ENCODE data around the gene LZTR1. TPM values are rescaled to one million over a fixed set of nuclear protein-coding genes. Genes with fewer than 3 reads are reported as not detected.

Gene LZTR1
- total RNA-seq, 2 donors from 2014 or later: 31.6 to 61.7 TPM

GRCh38 chr22:21022507-21022906, 40.4 kb downstream of the LZTR1 start:
- DNase-seq: no peak
- no peak overlapping the region for H3K27ac ChIP-seq
- H3K9ac ChIP-seq (ENCODE audit: low read depth in 2 of 2, low read length in 2 of 2): no peak overlapping the region
- H3K27me3 ChIP-seq: no peaks in the 10 kb centered on the region
- H3K9me3 ChIP-seq: no peaks in the 10 kb centered on the region
- H3K4me3 ChIP-seq: no peak overlapping the region
- intact Hi-C loops (cut with DNase I): no loop called here
- no peak for TF ChIP-seq CTCF (IDR thresholded peaks at IDR 0.05)
- no peaks in the 10 kb centered on the region for H3K4me1 ChIP-seq
- H3K36me3 ChIP-seq: no peaks in the 10 kb centered on the region

DNA sequence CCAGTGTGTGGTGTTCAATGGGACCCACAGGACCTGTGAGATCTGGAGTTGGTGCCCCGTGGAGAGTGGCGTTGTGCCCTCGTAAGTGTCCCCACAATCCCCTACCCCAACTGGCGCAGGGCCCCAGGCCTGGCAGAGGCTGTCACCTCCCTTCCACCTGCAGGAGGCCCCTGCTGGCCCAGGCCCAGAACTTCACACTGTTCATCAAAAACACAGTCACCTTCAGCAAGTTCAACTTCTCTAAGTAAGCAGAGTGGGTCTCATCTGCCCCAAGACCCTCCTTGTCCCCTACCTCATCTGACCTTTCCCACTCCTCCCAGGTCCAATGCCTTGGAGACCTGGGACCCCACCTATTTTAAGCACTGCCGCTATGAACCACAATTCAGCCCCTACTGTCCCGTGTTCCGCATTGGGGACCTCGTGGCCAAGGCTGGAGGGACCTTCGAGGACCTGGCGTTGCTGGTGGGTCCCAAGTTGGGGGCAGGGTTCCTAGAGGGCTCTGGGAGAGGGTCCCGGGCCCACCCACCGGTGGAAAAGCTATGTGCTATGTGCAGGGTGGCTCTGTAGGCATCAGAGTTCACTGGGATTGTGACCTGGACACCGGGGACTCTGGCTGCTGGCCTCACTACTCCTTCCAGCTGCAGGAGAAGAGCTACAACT, 41.0 kb downstream of the LZTR1 start:
- no peak for TF ChIP-seq CTCF (IDR thresholded peaks at IDR 0.05)
- Histone ChIP-seq H3K4me3 (no peak overlapping the region), H3K36me3 (no peaks in the 10 kb centered on the region), H3K27me3 (no peaks in the 10 kb centered on the region), H3K9ac (ENCODE audit: low read depth in 2 of 2, low read length in 2 of 2) (no peak overlapping the region), H3K27ac (no peak overlapping the region), H3K4me1 (no peaks in the 10 kb centered on the region), H3K9me3 (no peaks in the 10 kb centered on the region)
- no peak for DNase-seq
- intact Hi-C loops (cut with DNase I): no loop called here

- Histone ChIP-seq H3K4me1 (no peaks in the 10 kb centered on the region), H3K36me3 (no peaks in the 10 kb centered on the region), H3K27ac (no peak overlapping the region), H3K4me3 (no peak overlapping the region), H3K9ac (ENCODE audit: low read depth in 2 of 2, low read length in 2 of 2) (no peak overlapping the region), H3K9me3 (no peaks in the 10 kb centered on the region), H3K27me3 (no peaks in the 10 kb centered on the region)
- no peak for DNase-seq
- intact Hi-C loops (cut with DNase I): no loop called here
- TF ChIP-seq CTCF (IDR thresholded peaks at IDR 0.05): no peak
Measured at GRCh38 chr22:21025266-21025665, 43.2 kb downstream of the LZTR1 start.

- H3K9me3 ChIP-seq: no peaks in the 10 kb centered on the region
- TF ChIP-seq CTCF (IDR thresholded peaks at IDR 0.05): no peak
- no peaks in the 10 kb centered on the region for H3K27me3 ChIP-seq
- H3K27ac ChIP-seq: no peak overlapping the region
- no peak for DNase-seq
- no peak overlapping the region for H3K4me3 ChIP-seq
- H3K4me1 ChIP-seq: no peaks in the 10 kb centered on the region
- H3K9ac ChIP-seq (ENCODE audit: low read depth in 2 of 2, low read length in 2 of 2): no peak overlapping the region
- no peaks in the 10 kb centered on the region for H3K36me3 ChIP-seq
- intact Hi-C loops (cut with DNase I): no loop called here
Measured at GRCh38 chr22:21025763-21026755, 44.0 kb downstream of the LZTR1 start.

GRCh38 chr22:21026783-21027692, 44.9 kb downstream of the LZTR1 start:
- no peak for TF ChIP-seq CTCF (IDR thresholded peaks at IDR 0.05)
- Histone ChIP-seq H3K36me3 (no peaks in the 10 kb centered on the region), H3K4me1 (no peaks in the 10 kb centered on the region), H3K27me3 (peaks cover 9% of the 10 kb centered on the region), H3K4me3 (no peak overlapping the region), H3K9ac (ENCODE audit: low read depth in 2 of 2, low read length in 2 of 2) (no peak overlapping the region), H3K9me3 (no peaks in the 10 kb centered on the region), H3K27ac (no peak overlapping the region)
- intact Hi-C loops (cut with DNase I): no loop called here
- DNase-seq: no peak
